ENCODE data around the gene TRAPPC3.
A peak's percentile ranks its signal among the peaks of the same experiment; 100 is the strongest.
"Not testable (repeated sequence)": the region's sequence is repeated elsewhere in the genome, so short reads cannot be mapped to it uniquely, and the experiment has no call there.

The TRAPPC3 gene

DNA sequence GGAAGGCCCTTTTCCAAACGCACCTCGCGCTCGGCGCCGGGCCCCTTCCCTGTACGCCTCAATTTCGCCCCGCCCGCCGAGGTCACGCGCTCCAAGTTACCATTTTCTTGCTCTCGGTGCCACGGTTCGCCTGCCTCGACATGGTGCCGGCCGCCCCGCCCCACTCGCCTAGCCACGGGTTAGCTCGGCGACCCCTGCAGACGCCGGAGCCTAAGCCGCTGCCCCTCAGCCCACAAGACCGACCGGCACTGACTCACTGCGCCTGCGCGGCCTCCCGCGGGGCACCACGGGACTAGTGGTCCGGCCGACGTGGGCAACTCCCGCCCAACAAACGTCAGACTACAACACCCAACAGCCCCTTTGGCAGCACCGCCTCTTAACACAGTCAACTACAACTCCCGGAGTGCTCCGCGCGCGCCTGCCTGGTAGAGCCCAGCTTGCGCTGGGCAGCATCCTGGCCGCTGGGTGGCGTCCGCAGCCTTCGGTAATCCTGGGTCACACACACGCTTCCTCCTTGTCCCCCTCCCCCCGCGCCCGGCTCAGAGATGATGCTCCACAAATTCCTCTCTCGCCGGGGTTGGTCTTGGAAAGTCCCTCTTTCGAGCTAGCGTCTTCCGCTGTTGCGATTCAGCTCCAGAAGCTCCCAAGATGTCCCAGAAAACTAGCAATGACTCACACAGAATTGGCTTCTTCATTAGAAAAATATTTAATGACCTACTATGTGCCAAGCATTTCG, at the start of gene TRAPPC3:
TRAPPC3 (minus strand) TSS at position 250 of the 736 bp plus-strand sequence; CDS start at position 142, 108 bp downstream.
- peak; percentile 100 for DNase-seq

- no peak for DNase-seq
These were observed 49.4 kb upstream of the TRAPPC3 start for GRCh38 chr1:36198641-36199040.

DNA sequence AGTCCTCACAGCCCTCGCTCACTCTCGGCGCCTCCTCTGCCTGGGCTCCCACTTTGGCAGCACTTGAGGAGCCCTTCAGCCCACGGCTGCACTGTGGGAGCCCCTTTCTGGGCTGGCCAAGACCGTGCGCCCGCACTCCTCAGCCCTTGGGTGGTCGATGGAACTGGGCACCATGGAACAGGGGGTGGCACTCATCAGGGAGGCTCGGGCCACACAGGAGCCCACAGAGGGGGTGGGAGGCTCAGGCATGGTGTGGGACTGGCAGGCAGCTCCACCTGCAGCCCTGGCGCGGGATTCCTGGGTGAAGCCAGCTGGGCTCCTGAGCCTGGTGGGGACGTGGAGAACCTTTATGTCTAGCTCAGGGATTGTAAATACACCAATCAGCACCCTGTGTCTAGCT, 47.5 kb upstream of the TRAPPC3 start:
- not testable (repeated sequence) for DNase-seq

DNA sequence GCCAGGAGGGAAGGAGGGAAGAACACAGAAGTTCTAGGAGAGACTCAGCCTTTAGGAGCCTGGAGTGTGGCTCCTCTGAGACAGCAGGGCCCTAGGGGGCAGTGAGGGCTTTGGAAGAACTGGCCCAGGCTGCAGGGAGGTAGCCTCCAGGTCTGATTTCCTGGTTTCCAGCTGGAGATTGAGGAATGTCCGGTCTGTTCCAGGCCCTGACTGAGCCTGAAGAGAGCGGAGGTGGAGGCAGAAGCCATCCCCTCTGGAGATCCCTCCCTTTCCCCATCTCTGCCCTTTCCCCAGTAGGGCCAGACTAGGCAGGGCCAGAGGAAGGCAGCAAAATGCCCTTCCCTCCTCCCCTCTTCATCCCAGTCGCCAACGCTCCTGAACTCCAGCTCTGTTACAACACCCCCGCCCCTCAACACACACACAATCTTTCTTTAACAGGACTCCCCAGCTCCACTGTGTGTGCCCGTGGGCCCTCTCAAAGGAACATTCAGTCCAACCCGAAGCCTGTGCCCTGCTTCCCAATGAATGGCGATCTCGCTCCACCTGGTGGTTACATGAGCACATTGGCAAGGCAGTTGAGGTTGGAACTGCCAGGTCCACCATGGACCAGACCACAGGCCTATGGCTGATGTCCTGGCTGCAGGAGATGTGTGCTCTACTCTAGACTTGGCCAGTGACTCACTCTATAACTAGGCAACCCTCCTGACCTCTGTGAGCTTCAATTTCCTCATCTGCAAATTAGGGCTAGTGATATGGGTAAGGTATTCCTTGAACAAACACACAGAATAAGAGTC, 38.7 kb upstream of the TRAPPC3 start:
- peak; percentile 69 for DNase-seq

- no peak for DNase-seq
These were observed 34.1 kb upstream of the TRAPPC3 start for GRCh38 chr1:36183309-36183856.

GRCh38 chr1:36182734-36183133, 33.4 kb upstream of the TRAPPC3 start:
- DNase-seq, result no peak

- no peak for DNase-seq
These were observed 29.9 kb upstream of the TRAPPC3 start for GRCh38 chr1:36179220-36179600.

- DNase-seq, result no peak
These were observed 29.4 kb upstream of the TRAPPC3 start for GRCh38 chr1:36178471-36179219.

GRCh38 chr1:36177589-36178431, 28.5 kb upstream of the TRAPPC3 start:
- DNase-seq, result no peak

- no peak for DNase-seq
These were observed 27.0 kb upstream of the TRAPPC3 start for GRCh38 chr1:36176106-36176949.

- DNase-seq, result no peak
These were observed 26.1 kb upstream of the TRAPPC3 start for GRCh38 chr1:36175137-36176095.

- no peak for DNase-seq
These were observed 25.4 kb upstream of the TRAPPC3 start for GRCh38 chr1:36174713-36175112.

DNA sequence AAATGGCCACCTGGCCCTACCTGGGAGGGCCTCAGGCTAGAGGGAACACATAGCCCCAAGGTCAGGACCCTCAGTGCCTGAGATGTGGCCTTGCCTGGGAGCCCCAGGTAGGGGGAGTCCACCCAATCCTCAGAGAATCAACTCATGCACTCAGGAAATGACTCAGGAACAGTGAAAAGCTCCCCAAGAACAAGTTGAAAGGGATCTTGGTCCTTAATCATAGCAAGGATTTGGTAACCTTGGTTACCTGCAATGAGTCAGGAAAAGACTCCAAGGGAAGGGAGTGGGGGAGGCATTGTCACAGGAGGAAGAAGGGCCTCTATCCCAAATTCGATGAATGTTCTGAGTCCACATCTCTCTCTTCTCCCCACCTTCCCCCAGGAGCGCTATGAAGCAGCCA, 23.7 kb upstream of the TRAPPC3 start:
- DNase-seq, result no peak

DNA sequence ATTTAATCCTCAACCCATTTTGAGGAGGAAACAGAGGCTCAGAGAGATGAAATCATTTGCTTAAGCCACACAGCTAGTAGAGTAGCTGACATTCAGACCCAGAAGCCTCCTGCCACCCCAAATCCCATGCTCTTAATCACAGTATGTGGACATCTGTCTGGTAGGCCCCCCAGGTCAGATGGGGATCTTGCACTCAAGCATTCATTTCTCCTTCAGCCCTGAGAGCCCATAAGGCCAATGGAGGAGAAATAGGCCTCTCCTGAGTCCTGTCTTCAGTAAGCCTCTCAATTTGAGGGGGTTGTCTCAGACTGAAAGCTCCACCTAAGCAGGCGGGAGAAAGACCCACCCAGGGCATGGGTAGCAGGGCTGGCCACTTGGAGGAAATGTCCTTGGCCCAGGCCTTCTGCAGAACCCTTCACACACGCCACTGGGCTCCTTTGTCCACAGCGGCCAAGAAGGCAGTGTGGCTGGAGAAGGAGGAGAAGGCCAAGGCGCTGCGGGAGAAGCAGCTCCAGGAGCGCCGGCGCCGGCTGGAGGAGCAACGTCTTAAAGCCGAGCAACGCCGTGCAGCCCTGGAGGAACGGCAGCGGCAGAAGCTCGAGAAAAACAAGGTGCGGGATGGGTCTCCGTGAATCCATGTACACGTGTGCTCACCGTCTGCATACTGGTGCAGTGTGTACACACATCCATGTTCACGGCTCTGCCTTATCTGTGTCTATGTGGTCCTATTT, 22.9 kb upstream of the TRAPPC3 start:
- no peak for DNase-seq

DNA sequence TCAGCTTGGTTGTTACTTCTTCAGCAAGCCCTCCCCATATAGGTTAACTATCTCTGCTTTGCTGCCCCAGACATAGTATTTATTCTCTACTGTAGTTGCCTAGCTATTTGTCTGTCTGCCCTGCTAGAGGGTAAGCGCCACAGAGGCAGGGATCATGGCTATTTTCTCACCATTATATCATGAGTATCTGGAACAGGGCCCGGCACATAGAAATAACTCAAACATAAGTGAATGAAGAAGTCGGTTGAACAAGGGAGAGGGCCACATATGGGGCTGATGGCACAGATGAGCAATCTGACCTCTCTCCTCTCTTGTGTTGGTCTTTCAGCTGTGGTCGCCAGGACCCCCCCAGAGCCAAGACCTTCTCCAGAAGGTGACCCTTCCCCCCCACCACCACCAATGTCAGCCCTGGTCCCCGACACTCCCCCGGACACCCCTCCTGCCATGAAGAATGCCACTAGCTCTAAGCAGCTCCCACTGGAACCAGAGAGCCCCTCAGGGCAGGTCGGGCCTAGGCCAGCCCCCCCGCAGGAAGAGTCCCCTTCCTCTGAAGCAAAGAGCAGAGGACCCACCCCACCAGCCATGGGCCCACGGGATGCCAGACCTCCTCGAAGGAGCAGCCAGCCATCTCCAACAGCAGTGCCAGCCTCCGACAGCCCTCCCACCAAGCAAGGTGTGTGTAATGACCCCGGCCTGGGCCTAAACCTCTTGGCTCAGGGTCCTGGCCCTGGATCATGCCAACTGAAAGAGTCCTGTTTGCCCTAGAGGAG, 21.5 kb upstream of the TRAPPC3 start:
- DNase-seq, result no peak

DNA sequence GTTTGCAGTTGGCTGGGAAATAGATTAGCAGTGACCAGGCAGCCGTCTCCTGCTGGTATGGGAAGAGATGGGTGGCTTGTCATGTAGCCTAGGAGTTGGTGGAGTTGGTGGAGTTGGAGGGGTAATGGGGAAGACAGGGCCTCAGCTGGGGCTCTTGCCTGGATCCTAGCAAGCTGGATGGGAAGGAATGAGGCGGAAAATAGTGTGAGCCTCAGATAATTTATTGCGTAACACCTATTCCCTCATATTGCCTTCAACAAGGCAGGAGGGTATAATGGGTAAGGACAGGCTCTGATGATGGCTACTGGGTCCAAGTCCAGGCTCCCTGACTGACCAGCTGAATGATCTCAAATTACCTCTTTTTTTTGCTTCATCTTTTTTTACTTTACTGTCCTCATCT, 19.2 kb upstream of the TRAPPC3 start:
- no peak for DNase-seq

GRCh38 chr1:36166938-36167905, 17.9 kb upstream of the TRAPPC3 start:
- DNase-seq, result no peak
